ENCODE data around the gene CR1L.

DNA sequence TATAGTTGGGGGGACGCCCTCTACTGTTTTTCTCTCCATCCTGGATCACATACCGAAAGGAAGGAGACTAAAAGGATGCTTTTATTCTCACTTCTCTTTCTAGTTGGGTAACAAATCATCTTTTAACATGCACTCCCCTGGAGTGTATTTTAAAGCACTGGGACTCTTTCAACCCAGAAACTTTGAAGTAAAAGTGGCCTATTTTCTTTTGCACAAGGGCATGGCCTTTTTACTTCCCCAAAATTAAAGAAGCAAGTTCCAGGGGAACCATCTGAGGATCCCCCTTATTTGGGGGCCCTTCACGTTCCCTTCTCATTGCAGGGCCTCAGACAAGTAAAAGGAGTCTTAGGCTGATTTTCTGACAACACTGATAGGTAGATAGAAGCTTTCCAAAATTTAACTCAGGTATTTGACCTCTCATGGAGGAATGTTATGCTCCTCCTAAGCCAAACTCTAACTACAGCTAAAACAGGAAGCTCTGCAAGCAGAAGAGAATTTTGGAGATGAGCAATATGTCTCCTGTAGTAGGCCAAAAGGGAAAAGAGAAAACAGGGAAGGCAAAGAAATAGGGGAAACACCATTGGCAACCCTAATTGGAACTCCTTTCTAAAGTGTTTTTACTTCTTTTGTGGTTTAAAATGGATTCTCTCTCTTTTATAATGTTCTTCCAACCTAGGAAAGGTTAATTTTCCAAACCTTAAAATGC, 98.1 kb downstream of the CR1L start:
- TF ChIP-seq KDM1A (IDR thresholded peaks at IDR 0.05; ENCODE audit: borderline replicate concordance, low read length) (no peak), CHD2 (IDR thresholded peaks at IDR 0.05; ENCODE audit: low read length) (no peak), RFX5 (IDR thresholded peaks at IDR 0.05; ENCODE audit: borderline replicate concordance, low read depth, low read length) (no peak)
- TF ChIP-seq, protein P1, sequence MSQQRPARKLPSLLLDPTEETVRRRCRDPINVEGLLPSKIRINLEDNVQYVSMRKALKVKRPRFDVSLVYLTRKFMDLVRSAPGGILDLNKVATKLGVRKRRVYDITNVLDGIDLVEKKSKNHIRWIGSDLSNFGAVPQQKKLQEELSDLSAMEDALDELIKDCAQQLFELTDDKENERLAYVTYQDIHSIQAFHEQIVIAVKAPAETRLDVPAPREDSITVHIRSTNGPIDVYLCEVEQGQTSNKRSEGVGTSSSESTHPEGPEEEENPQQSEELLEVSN (IDR thresholded peaks at IDR 0.05), result no peak
- TF ChIP-seq, protein P2, sequence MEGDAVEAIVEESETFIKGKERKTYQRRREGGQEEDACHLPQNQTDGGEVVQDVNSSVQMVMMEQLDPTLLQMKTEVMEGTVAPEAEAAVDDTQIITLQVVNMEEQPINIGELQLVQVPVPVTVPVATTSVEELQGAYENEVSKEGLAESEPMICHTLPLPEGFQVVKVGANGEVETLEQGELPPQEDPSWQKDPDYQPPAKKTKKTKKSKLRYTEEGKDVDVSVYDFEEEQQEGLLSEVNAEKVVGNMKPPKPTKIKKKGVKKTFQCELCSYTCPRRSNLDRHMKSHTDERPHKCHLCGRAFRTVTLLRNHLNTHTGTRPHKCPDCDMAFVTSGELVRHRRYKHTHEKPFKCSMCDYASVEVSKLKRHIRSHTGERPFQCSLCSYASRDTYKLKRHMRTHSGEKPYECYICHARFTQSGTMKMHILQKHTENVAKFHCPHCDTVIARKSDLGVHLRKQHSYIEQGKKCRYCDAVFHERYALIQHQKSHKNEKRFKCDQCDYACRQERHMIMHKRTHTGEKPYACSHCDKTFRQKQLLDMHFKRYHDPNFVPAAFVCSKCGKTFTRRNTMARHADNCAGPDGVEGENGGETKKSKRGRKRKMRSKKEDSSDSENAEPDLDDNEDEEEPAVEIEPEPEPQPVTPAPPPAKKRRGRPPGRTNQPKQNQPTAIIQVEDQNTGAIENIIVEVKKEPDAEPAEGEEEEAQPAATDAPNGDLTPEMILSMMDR (IDR thresholded peaks at IDR 0.05; ENCODE audit: control extremely low read depth in 1 of 3, insufficient read depth in 1 of 3, low read depth in 1 of 3, low read length in 3 of 3), result no peak
- TF ChIP-seq, protein P3, sequence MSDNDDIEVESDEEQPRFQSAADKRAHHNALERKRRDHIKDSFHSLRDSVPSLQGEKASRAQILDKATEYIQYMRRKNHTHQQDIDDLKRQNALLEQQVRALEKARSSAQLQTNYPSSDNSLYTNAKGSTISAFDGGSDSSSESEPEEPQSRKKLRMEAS (IDR thresholded peaks at IDR 0.05), result no peak
